Measurements from ENCODE around the gene FAM83D. TPM values are rescaled to one million over a fixed set of nuclear protein-coding genes. Genes with fewer than 3 reads are reported as not detected.
"Not testable (repeated sequence)": the region's sequence is repeated elsewhere in the genome, so short reads cannot be mapped to it uniquely, and the experiment has no call there.

Gene FAM83D
- total RNA-seq, 1 experiment from 2014 or later, result 121 TPM

DNA sequence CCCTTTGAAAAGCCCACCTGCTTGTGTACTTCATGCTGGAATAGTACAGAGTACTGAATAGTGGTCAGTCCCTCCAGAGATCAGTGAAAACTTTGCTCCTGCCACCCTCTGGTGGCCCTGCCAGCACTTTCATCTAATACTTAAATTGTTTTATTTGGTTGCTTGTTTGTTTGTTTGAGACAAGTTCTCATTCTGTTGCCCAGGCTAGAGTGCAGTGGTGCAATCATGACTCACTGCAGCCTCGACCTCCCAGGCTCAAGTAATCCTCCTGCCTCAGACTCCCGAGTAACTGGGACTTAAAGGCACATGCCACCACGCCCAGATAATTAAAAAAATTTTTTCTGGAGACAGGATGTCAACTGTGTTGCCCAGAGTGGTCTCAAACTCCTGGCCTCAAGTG is 9.1 kb downstream of the FAM83D start:
- DNase-seq (ENCODE audit: low read depth), result peak; percentile 59

DNA sequence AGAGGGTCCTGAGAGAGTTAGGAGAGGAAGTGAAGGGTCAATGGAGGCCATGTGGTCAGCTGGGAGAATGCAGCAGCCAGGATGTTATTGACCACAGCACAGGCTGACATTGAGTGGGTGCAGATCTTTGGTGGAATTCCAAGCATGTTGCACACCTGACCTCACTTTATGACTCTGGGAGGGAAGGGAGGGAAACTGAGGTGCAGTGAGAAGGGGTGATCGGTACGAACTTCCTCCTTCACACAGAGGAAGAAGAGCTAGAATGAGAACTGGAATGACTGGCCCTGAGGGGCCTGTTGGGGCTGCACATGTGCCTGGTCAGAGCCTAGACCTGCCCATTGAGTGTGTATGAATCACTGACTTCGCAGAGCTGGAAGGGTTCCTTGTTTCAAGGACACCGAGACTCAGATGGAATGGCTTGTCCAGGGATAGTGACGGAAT is 9.8 kb downstream of the FAM83D start:
- peak; percentile 38 for DNase-seq (ENCODE audit: low read depth)

DNA sequence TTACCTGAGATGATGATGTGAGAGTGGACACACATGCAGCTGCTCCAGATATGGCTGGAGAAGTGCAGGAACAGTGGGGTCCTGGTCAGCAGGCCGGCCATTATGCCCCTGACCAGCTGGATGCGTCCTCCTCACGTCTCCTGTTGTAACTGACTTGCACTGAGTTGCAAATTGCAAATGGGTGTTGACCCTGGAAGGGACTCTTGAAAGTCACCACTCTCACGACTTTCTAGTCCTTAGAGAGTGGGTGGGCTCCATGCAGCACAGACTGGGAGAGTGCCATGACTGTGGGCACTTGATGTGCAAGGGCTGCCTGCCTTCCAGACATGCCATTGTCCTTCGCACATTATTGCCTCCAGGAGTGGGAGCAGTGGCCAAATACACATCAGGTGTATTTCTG is 10.8 kb downstream of the FAM83D start:
- no peak for DNase-seq (ENCODE audit: low read depth)

DNA sequence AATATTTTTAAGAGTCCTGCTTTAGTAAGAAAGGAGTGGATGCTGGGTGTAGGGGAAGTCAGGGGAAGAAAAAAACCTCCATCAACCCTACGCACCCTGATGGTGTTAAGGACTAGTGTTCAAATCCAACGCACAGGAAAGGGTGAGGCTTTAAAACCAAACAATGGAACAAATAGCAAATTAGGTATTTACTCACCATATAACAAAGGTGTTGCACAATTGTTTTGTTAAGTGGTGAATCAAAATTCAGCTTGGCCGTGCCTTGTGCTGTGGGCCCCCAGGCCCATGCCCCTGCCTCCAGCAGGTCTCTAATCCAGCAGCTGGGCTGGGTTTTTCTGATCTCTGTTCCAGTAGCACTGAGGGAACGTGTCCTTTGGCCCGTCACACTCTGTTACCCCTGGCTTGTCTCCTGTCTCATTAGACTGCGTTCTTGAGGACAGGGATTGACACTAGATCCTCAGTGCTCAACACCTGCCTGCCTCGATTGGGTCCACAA is 11.8 kb downstream of the FAM83D start:
- DNase-seq (ENCODE audit: low read depth), result no peak

DNA sequence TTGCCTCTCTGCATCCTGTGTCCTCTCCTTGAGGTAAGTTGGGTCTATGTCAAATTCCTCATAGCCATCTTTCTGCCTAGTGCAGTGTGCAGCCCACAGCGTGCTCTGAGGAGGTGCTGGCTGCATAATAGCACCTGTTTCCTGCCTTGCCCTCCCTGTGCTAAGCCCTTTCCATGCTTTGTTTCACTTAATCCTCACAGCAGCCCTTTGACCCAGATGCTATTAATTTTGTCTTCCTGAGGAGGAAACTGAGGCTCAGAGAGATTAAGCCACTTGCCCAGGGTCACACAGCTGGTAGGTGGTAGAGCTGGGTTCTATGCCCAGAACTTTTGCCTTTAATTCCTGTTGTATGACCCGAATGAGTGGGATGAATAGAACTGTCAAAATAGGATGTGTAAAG is 13.5 kb downstream of the FAM83D start:
- DNase-seq (ENCODE audit: low read depth), result no peak

DNA sequence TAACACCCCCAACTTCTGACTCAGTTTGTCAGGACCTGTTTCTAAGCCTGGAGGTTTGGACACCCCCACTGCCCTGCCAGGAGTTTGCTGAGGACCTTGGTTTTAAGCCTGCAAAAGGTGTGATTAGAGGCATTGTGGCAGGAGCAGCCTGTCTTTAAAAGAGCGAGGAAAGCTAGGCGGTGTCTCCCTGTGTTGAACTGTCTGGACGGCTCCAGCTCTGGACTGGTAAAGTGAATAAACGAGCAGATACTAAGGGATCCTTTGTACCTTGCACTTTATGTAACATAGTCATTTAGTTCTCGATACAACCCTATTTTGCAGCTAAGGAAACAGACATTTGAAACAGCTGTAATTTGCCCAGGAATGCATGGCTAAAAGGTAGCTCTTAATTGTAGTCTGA is 14.4 kb downstream of the FAM83D start:
- no peak for DNase-seq (ENCODE audit: low read depth)

DNA sequence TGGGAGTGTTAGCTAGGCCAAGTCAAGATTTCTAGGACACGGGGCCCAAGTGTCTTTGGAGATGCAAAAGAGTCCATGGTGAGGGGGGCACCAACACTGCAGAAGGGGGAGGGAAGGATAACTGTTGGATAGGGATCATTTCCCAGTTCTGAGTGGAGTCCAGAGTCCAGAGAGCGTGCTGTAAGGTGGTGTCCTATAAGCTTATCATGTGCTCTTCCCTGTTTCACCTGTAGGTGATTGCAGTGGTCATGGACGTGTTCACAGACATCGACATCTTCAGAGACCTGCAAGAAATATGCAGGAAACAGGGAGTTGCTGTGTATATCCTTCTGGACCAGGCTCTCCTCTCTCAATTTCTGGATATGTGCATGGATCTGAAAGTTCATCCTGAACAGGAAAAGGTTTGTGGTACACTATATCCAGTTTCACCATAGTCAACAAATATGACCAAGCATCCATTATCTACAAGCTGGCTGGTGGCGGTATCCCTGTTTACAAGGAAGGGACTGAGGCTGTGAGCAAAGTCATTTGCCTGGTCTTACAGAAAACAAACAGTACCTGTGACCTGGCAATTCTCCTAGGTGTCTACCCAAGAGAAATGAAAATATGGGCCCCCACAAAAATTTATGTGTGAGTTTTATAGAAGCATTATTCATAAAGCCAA is 15.6 kb downstream of the FAM83D start:
- no peak for DNase-seq (ENCODE audit: low read depth)

DNA sequence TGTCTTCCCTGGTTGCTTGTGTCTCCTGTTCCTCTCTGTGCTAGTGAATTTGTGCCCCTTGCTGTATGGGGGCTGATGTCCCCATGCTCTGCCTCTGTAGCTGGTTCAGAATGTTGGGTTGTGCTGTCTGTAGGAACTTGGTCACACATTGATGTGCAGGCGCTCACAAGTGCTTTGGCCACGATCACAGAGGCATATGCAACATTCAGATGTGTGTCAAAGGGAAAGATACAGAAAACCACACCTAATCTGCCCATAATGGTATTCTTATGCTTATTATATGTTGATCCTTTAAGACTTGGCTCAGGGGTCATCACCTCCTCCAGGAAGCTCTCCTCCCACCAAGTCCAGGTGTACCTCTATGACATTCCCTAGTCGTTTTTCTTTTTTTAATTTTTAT is 18.8 kb downstream of the FAM83D start:
- no peak for DNase-seq (ENCODE audit: low read depth)

DNA sequence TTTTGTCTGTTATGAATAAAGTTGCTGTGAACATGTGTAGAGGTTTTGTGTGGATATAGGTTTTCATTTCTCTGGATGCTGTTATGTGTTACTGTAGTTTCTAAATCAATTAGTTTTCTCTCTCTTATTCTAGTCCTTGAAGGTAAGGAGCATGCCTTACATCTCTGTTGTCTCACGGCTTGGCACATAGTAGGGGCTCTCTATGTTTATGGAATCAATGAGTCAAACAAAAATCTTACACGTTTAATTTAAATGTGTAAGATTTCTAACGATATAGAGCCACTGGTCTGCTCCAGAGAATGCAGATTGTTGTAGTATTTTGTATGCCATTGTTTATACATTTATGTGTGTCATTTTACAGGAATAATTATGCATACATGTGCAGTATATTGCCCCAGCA is 20.6 kb downstream of the FAM83D start:
- DNase-seq (ENCODE audit: low read depth), result no peak

DNA sequence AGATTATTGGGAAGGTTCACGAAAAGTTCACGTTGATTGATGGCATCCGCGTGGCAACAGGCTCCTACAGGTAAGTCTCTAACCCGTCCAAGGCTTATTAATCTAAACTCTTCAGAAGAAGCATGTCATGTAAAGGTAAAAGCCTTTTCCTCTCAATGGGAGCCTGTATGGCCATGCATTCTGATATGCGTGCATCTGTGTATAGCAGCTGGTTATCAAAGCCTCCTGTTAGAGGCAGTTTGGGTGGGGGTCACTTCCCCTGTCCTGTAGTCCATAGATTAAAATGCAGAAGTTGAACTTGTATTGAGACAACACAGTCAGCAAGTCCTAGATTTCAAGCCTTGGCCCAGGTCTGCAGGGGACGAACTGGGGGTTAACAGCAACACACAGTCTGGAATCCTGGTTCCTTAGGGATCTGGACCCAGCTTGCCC is 21.7 kb downstream of the FAM83D start:
- no peak for DNase-seq (ENCODE audit: low read depth)

DNA sequence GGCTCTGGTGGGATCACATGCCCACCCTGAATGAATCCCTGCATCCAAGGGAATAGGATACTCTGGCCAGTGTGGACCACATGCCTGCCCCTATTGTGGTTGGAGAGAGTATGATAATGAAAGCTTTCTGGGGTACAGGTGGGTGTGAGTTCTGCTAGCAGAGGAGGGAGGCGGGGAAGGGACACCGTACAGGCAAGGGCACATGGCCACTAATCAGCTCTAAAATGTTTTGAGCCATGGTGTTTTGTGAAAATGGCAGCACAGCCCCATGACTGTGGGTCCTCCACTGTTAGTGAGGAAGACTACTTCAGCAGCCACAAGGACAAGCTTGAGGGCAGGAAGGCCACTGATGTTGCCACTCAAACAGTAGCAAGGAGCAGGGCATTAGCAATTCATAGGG is 24.0 kb downstream of the FAM83D start:
- no peak for DNase-seq (ENCODE audit: low read depth)

DNA sequence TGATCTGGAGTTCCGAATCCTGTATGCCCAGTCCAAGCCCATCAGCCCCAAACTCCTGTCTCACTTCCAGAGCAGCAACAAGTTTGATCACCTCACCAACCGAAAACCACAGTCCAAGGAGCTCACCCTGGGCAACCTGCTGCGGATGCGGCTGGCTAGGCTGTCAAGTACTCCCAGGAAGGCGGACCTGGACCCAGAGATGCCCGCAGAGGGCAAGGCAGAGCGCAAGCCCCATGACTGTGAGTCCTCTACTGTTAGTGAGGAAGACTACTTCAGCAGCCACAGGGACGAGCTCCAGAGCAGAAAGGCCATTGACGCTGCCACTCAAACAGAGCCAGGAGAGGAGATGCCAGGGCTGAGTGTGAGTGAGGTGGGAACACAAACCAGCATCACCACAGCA is 25.4 kb downstream of the FAM83D start:
- no peak for DNase-seq (ENCODE audit: low read depth)

DNA sequence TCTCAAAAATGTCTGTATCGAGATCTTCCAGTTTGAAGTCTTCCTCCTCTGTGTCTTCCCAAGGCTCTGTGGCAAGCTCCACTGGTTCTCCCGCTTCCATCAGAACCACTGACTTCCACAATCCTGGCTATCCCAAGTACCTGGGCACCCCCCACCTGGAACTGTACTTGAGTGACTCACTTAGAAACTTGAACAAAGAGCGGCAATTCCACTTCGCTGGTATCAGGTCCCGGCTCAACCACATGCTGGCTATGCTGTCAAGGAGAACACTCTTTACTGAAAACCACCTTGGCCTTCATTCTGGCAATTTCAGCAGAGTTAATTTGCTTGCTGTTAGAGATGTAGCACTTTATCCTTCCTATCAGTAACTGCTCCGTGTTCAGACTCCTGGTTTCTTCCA is 25.9 kb downstream of the FAM83D start:
- no peak for DNase-seq (ENCODE audit: low read depth)

DNA sequence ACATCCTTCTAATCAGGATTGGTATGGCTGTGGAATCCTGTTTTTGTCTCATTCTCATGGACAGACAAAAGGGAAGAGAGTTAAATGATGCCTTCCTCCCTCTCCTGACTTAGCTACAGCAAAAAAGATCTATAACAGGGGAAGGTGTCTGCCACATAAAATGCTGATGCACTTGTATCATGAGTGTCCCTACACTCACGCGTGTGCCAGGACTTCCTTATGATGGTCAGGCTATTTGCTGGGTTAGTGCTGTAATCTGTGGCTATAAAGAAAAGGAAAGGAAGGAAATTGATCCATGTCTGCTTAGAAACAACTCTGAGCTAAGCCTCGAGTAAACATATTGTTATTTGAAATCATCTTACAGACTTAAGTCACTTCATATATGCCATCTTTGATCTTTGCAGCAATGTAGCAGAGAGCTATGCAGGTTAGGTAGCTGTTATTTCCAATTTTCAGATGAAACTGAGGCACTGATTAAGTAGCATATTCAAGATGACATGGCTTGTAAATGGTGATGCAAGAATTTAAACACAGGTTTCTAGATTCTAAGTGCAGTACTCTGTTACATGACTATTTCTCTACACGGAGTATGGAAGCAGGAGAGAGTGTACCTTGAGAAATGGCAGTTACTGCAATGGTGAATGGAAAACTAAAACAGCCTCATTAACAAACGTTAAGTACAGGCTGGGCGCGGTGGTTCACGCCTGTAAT is 27.6 kb downstream of the FAM83D start:
- DNase-seq (ENCODE audit: low read depth), result no peak

DNA sequence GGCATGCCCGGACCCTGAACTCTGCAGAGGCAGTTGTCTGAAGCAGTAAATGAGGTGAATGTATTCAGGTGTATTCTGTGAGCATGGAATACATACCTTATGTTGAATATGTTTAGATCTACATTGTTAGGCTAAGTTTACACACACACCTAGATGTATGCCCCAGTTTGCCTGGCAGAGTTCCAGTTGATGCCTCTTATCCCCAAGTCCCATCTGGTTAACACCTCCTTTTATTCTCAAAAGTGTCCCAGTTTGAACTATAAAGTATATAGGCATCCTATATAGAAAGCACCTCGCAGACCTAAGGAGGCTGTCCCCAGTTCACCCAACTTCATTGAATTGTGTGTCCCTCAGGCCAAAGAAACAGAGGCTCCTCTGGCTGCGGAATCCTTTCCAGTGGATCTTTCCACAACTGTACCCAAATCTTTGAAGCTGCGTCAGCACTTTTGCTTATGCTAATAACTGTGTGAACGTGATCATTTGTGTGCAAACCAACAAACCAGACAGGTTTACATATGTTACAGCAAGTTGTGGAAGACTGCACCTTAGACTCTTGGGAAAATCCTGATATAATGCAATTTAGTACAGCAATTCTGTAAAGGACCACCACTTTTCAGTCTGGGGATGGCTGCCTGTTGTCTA is 31.1 kb downstream of the FAM83D start:
- DNase-seq (ENCODE audit: low read depth), result no peak

DNA sequence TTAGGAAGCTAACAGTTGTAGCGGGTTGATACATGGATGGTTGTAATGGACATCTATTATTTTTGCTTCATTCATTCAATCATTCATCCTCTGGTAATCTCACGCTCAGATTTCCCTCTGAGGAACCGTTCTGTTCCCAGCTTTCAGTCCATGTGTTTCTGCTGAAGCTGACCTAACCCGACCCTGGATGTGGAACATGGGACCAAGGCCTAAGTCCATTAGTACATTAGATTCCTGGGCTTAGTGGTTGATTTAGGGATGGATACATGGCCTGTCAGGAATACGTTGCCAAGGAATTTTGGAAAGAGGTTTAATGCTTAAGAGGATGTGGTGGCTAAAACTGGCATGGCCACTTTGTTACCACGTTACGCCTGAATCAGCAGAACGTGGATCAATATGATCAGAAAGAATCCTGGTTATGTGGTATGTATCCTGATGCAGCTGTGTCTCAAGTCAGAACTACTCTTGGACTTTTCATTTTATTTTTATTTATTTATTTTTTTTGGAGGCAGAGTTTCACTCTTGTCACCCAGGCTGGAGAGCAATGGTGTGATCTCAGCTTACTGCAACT is 31.8 kb downstream of the FAM83D start:
- no peak for DNase-seq (ENCODE audit: low read depth)

DNA sequence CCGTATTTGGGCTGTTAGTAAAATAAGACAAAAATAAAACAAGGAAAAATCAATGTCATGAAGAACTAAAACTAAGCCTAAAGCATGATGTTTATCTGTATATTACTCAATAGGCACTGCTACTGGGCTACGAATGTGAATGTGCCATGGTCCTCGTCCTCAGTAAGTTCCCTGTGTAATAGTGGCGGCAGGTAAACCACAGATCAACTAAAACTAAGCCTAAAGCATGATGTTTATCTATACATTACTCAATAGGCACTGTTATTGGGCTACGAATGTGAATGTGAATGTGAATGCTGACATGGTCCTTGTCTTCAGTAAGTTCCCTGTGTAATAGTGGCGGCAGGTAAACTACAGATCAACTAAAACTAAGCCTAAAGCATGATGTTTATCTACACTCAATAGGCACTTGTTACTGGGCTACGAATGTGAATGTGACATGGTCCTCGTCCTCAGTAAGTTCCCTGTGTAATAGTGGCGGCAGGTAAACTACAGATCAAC is 34.0 kb downstream of the FAM83D start:
- not testable (repeated sequence) for DNase-seq (ENCODE audit: low read depth)

DNA sequence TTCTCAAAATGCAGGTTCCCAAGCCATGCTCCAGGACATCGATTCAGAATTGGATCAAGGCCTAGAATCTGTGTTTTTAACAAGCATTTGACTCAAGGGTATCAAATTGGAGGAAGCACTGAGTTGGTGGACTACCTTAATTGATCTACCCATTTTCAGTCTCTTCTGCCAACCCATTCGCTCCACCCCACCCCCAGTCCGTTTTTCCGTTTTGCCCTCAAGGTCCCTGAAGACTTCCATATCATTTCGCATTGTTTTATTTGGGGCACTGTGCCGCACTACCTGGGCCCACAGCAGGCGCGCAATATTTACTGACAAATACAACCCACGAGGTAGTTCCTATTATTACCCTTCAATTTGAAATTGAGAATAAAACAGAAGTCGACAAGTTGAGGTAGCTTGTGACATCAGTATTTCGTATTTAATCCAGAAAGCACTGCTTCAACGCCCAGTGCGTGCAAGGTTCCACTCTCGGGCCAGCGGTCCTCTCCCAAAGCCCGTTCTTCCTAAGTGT is 35.4 kb downstream of the FAM83D start:
- peak; percentile 22 for DNase-seq (ENCODE audit: low read depth)

DNA sequence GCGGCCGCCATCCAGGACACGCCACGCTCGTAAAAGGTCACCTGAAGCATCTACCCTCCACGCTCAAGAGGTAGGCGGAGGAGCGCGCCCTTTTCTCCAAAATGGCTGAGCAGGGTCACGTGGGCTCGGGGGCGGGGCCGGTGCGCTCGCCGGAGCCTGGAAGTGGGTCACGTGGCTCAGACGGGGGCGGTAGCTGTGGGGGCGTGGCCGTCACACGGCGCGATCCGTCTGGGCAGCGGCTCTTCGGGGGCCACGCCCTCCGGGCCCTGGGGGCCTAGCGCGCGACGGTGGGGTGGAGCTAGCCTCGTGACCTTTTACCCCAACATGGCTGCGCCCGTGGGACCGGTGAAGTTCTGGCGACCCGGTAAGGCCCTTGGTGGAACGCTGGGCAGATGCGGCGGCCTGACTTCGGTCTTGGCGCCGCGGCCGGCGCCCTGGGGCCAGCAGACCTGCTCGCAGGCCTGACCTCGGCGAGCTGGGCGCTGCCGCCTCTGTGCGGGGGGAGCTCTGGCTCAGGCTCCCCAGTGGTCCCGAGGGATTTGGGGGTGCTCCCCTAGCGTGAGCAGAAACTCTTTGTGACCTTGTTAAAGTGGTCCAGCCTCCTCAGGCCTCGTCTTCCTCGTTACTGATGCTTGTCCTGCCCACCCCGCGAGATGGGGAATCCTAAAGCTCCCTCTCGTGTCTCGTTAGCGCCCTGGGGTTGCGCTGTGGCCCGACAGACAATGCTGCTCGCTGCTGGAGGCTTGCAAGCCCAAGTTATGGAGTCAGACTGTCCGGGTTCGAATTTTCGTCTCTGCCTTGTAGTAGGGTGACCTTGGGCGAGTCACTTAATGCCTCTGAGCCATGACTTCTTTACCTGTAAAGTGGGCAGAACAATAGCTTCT is 36.1 kb downstream of the FAM83D start, which contains the start of gene DHX35:
Gene DHX35, plus strand, starts transcription at position 301 of the 884 bp plus-strand sequence. Its CDS starts 24 bp downstream, at position 325.
- DNase-seq (ENCODE audit: low read depth), result peak; percentile 97

DNA sequence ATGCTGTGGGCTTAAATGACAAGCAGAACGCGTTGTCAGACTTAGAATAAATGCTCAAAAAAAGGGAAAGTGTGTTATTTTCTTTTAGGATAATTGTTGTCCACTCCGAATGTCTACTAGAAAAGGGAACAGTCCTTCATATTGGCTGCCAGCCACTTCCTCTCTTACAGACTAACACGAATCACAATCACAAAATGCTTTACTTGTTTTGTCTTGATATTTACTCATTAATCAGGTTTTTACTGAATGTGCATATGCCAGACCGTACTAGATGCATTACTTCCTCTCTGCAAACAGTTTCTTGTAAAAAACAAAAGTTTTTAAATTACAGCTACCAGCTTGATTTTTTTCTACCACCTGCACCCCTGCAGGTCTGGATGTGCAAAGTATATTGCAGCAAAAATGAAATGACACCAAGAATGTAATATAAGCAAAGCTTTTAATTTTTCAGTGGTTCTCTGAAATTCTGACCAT is 36.7 kb downstream of the FAM83D start:
- peak; percentile 18 for DNase-seq (ENCODE audit: low read depth)

DNA sequence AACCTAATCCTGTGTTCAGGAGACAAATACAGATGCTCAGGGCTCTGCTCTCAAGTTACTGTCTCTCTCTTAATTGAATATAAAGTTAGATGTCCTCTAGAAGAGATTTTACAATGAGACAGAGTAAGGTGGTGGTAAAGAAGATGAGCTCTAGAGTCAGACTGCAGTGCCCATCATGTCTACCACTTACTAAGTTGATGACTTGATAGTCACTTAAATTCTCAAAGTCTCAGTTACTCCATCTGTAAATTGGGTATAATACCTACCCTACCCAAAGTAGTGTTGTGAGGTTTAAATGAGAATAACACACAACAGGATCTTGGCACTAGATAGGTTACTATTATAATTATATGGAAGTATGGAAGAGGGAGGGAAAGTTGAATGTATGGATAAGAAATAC is 37.5 kb downstream of the FAM83D start:
- DNase-seq (ENCODE audit: low read depth), result no peak
